HG02759 (cell line): Measurements from ENCODE around the gene PTPN1.

Experiments used
- ATAC-seq: cut with Tn5 transposase; IDR thresholded peaks from one replicate; pipeline ENCODE4 v1.9.1; 2021; ENCODE audit warnings: mild to moderate bottlenecking, moderate library complexity; ENCODE audit not compliant: unreplicated experiment

Gene PTPN1

DNA sequence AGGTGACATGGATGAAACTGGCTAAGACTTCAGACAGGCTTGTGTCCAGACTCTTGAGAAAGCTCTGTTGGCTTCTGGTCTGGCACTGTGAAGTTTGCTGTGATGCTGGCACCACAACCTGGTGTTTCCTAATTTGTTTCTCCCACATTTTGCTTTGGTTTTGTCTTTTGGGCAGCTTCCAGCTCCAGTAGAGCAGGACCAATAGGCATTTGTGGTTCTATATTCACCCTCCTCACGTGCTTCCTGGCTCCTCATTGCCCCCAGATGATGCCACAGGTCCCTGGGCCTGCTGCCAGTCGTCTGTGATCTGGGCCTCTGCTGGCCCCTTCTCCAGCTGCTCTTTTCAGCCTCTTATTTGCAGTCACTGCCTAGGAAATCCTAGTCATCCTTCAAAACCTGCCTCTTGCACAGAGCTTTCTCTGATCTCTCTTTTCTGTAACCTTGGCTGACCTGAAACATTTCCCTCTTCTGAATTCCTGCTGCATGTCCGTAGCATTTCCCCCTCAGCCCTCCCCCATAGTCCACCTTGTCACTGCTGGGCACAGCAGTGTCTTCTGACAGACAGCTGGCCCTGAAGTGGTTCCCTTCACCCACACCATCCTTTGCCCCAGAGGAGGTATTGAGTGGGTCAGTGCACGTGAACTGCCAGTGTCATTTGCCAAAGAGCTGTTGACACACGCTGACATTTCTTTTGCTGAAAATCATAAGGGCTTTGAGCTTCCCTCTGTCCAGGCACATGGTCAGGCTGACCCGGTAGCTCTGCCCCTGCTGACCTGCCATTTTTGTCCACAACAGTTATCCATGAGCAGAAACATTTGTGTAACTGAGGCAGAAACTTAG lies 63.0 kb downstream of the PTPN1 start:
- ATAC-seq: no peak

DNA sequence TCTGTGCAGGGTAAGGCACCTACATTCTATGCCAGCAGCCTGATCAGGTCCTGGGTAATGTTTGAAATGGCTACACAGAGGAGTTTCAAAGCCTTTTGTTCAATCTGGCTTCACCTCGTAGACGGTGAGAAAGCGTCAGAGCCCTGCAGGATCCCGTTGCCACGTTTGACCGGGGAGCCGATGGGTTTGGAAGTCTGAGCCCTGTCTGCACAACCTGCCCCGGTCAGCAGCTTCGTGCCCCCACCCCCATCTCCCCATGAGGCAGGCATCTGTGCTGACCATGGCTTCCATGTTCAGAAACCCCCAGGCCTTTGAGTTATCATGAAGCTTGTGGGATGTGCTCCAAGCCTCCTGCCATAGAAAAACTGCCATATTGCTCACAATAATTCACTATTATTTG lies 63.9 kb downstream of the PTPN1 start:
- no peak for ATAC-seq

DNA sequence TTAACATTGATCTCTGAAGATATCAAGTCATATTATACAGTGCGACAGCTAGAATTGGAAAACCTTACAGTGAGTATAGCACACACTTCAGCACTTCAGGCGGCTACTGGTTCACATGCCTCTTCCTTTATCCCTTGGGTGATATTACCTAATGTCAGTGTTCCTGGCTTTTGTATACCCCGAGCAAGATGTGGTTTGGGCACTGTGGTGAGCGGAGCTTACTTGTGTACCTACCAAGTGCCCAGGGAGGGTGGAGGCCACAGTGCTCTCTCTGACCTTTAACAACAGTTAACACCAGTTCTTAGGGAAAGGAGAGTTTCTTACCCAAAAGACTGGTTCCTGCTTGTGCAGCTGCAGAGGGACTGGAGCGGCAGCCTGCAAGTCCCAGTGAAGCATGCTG lies 64.4 kb downstream of the PTPN1 start:
- no peak for ATAC-seq

GRCh38 chr20:50575865-50576720 lies 65.9 kb downstream of the PTPN1 start:
- no peak for ATAC-seq

DNA sequence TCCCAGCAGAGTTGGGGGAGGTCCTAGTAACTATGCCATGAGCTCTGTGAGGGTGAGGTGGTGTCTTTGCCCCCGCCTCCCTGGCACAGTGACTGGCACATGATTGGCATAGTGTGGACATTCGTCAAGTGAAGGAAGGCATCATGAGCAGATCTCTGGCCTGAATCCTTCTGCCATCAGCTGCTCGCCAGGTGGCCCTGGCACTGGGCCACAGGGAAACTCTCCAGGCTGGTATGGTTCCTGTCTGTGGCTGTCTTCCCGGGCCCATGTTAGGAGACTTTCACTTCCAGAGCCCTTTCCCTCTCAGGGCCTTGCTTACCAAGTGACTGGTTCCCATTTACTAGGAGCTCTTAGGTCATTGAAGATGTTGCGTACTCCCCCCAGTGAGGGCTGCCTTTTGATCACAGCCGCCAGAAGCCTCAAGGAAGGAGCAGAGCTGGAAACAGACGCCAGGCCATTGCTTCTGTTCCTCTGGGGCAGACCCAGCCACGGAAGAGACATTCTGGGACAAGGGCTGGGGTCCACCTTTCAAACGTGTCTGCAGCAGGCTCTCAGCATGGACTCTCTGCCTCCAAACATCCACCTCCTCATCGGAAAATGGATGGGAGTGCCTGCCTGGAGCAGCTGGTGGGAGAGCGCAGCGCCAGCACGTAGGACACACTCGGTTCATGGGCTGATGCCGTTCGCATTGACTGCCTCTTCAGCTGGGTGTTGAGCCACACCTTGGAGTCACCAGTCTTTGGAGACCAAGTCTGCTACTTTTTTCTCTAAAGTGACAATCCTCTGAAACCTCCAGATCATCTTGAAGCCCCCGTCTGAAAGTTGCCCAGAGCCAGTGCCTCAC lies 67.2 kb downstream of the PTPN1 start:
- ATAC-seq: no peak

DNA sequence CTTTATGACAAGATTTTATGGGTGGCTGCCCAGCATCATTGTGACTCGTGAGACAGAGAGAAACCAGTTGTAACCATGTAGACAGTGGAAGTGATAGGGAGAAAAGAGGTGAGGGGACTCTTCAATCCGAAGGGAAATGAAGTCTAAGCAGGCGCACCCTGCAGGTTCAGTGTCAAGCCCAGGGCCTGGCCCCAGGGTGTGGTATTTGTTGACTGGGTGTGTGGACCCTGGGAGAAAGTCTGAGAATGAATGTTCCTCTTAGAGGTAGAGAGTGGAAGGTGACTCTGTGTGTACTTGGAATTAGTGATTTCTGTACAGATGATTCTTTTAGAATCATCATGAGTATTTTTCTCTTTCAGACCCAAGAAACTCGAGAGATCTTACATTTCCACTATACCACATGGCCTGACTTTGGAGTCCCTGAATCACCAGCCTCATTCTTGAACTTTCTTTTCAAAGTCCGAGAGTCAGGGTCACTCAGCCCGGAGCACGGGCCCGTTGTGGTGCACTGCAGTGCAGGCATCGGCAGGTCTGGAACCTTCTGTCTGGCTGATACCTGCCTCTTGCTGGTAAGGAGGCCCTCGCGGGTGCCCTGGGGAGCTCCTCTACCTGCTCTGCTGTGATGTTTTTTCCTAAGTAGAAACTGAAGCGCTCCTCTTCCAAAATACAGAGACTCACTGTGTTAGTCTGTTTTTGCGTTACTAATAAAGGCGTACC lies 68.0 kb downstream of the PTPN1 start:
- no peak for ATAC-seq

DNA sequence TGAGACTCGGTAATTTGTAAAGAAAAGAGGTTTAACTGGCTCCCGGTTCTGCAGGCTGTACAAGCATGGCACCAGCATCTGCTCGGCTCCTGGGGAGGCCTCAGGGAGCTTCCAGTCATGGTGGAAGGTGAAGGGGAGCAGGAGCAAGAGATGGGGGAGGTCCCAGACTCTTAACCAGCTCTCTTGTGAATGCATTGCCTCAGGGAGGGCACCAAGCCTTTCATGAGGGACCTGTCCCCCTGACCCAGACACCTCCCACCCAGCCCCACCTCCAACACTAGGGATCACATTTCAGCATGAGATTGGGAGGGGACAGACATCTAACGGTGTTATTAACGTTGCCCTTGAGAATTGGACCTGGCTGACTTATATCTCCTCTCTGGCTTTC lies 68.6 kb downstream of the PTPN1 start:
- no peak for ATAC-seq

DNA sequence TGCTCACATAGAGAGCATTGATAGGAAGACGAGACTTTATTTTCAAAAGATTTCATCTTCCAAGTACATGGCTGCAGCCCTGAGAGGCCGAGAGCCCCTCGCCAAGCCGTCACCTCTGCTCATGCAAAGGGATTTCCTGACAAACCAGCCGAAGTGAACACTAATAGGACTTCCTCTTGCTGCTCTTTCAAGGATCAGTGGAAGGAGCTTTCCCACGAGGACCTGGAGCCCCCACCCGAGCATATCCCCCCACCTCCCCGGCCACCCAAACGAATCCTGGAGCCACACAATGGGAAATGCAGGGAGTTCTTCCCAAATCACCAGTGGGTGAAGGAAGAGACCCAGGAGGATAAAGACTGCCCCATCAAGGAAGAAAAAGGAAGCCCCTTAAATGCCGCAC lies 69.3 kb downstream of the PTPN1 start:
- ATAC-seq: no peak

- ATAC-seq: no peak
Measured at GRCh38 chr20:50580016-50580747, 70.0 kb downstream of the PTPN1 start.

GRCh38 chr20:50580842-50581544 lies 70.8 kb downstream of the PTPN1 start:
- no peak for ATAC-seq

DNA sequence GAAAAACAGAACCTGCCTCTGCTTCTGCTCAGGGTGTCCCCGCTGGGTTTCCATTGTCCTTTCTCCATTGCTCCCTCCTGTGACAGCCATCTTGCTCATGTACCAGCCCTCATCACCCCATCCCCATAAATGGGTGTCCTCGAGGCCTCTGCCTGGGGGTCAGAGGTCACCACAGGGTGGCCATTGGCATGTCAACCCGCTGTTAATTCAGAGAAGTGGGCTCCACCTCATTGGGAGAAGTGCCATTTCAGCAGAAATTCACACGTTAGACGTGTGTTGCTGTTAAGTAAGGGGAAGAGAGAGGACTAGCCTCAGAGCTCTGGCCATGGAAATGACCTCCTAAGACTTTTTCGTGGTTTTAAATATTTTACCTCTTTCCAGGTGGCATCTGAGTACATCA lies 71.9 kb downstream of the PTPN1 start:
- no peak for ATAC-seq

GRCh38 chr20:50582591-50583234 lies 72.5 kb downstream of the PTPN1 start:
- no peak for ATAC-seq

DNA sequence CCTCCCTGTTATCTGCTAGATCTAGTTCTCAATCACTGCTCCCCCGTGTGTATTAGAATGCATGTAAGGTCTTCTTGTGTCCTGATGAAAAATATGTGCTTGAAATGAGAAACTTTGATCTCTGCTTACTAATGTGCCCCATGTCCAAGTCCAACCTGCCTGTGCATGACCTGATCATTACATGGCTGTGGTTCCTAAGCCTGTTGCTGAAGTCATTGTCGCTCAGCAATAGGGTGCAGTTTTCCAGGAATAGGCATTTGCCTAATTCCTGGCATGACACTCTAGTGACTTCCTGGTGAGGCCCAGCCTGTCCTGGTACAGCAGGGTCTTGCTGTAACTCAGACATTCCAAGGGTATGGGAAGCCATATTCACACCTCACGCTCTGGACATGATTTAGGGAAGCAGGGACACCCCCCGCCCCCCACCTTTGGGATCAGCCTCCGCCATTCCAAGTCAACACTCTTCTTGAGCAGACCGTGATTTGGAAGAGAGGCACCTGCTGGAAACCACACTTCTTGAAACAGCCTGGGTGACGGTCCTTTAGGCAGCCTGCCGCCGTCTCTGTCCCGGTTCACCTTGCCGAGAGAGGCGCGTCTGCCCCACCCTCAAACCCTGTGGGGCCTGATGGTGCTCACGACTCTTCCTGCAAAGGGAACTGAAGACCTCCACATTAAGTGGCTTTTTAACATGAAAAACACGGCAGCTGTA lies 73.4 kb downstream of the PTPN1 start:
- no peak for ATAC-seq

- no peak for ATAC-seq
Measured at GRCh38 chr20:50584687-50585086, 74.5 kb downstream of the PTPN1 start.

DNA sequence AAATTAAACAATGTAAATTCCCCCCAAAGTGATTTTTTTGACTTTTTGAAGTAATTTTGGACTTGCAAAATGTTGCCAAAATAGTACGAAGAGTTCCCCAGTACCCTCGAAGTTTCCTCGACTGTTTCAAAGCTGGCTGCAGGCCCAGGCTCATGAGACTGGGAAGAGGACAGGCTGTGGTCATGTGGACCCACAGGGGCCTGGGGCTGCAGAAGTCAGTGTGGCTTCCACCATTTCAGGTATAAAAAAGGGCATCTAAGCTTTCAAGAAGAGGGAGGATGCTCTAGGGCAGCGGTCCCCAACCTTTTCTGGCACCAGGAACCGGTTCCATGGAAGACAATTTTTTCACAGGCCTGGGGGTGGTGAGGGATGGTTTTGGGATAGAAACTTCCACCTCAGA lies 75.0 kb downstream of the PTPN1 start:
- no peak for ATAC-seq

- ATAC-seq: no peak
Measured at GRCh38 chr20:50585678-50586077, 75.5 kb downstream of the PTPN1 start.

GRCh38 chr20:50586531-50587232 lies 76.5 kb downstream of the PTPN1 start:
- ATAC-seq: no peak
